ENCODE results near the gene UBE2Q1.

The UBE2Q1 gene

GRCh38 chr1:154579374-154579773 lies 20.9 kb upstream of the UBE2Q1 start:
- ChIA-PET POLR2A (no interaction called here), CTCF (no interaction called here)
- TF ChIP-seq BHLHE40 (IDR thresholded peaks at IDR 0.05; ENCODE audit: borderline replicate concordance) (no peak), SUZ12 (IDR thresholded peaks at IDR 0.05) (no peak), FOXA1 (IDR thresholded peaks at IDR 0.05) (no peak), LEF1 (IDR thresholded peaks at IDR 0.05; ENCODE audit: borderline replicate concordance) (no peak), ZNF384 (IDR thresholded peaks at IDR 0.05) (no peak), NFRKB (IDR thresholded peaks at IDR 0.05) (no peak), HDGF (IDR thresholded peaks at IDR 0.05; ENCODE audit: borderline replicate concordance) (no peak), PKNOX1 (IDR thresholded peaks at IDR 0.05) (no peak), CTBP1 (IDR thresholded peaks at IDR 0.05; ENCODE audit: borderline replicate concordance) (no peak), FOXM1 (IDR thresholded peaks at IDR 0.05; ENCODE audit: borderline replicate concordance) (no peak), SP1 (IDR thresholded peaks at IDR 0.05) (no peak), L3MBTL2 (conservative IDR thresholded peaks at IDR 0.05) (no peak), TARDBP (IDR thresholded peaks at IDR 0.05) (no peak), FOXK2 (IDR thresholded peaks at IDR 0.05) (no peak), ARNT (IDR thresholded peaks at IDR 0.05) (no peak), ELF4 (IDR thresholded peaks at IDR 0.05) (no peak)
- no peak for DNase-seq (ENCODE audit: extremely low spot score)

GRCh38 chr1:154578058-154578418 lies 19.6 kb upstream of the UBE2Q1 start:
- CTCF ChIA-PET, result no interaction called here
- POLR2A ChIA-PET, result no interaction called here
- TF ChIP-seq SUZ12 (IDR thresholded peaks at IDR 0.05) (no peak), BHLHE40 (IDR thresholded peaks at IDR 0.05; ENCODE audit: borderline replicate concordance) (no peak), HDGF (IDR thresholded peaks at IDR 0.05; ENCODE audit: borderline replicate concordance) (no peak), NFRKB (IDR thresholded peaks at IDR 0.05) (no peak), SP1 (IDR thresholded peaks at IDR 0.05) (no peak), FOXM1 (IDR thresholded peaks at IDR 0.05; ENCODE audit: borderline replicate concordance) (no peak), LEF1 (IDR thresholded peaks at IDR 0.05; ENCODE audit: borderline replicate concordance) (no peak), ARNT (IDR thresholded peaks at IDR 0.05) (no peak), ZNF384 (IDR thresholded peaks at IDR 0.05) (no peak), FOXA1 (IDR thresholded peaks at IDR 0.05) (no peak), ELF4 (IDR thresholded peaks at IDR 0.05) (no peak), TARDBP (IDR thresholded peaks at IDR 0.05) (no peak), FOXK2 (IDR thresholded peaks at IDR 0.05) (no peak), CTBP1 (IDR thresholded peaks at IDR 0.05; ENCODE audit: borderline replicate concordance) (no peak), PKNOX1 (IDR thresholded peaks at IDR 0.05) (no peak)
- DNase-seq (ENCODE audit: extremely low spot score), result no peak

GRCh38 chr1:154577346-154578057 lies 19.0 kb upstream of the UBE2Q1 start:
- TF ChIP-seq NFRKB (IDR thresholded peaks at IDR 0.05), result no peak
- no peak for TF ChIP-seq PKNOX1 (IDR thresholded peaks at IDR 0.05)
- TF ChIP-seq HDGF (IDR thresholded peaks at IDR 0.05; ENCODE audit: borderline replicate concordance), result no peak
- no peak for TF ChIP-seq TARDBP (IDR thresholded peaks at IDR 0.05)
- TF ChIP-seq ZNF384 (IDR thresholded peaks at IDR 0.05), result no peak
- no peak for TF ChIP-seq FOXK2 (IDR thresholded peaks at IDR 0.05)
- TF ChIP-seq CTBP1 (IDR thresholded peaks at IDR 0.05; ENCODE audit: borderline replicate concordance), result no peak
- CTCF ChIA-PET, result no interaction called here
- POLR2A ChIA-PET, result no interaction called here

GRCh38 chr1:154575951-154576566 lies 17.6 kb upstream of the UBE2Q1 start:
- ChIA-PET POLR2A (interaction anchor here (1.7 kb wide), 1 partner anchor 16 kb away, joined by 3 read pairs; no protein-coding TSS in a partner anchor), CTCF (no interaction called here)
- TF ChIP-seq HDGF (IDR thresholded peaks at IDR 0.05; ENCODE audit: borderline replicate concordance) (no peak), L3MBTL2 (conservative IDR thresholded peaks at IDR 0.05) (no peak), ZNF384 (IDR thresholded peaks at IDR 0.05) (no peak), BHLHE40 (IDR thresholded peaks at IDR 0.05; ENCODE audit: borderline replicate concordance) (no peak), SP1 (IDR thresholded peaks at IDR 0.05) (no peak), FOXA1 (IDR thresholded peaks at IDR 0.05) (no peak), PKNOX1 (IDR thresholded peaks at IDR 0.05) (no peak), FOXM1 (IDR thresholded peaks at IDR 0.05; ENCODE audit: borderline replicate concordance) (no peak), SUZ12 (IDR thresholded peaks at IDR 0.05) (no peak), NFRKB (IDR thresholded peaks at IDR 0.05) (no peak), ELF4 (IDR thresholded peaks at IDR 0.05) (no peak)

More at GRCh38 chr1:154577346-154578057, 19.0 kb upstream of the UBE2Q1 start:
- no peak for DNase-seq (ENCODE audit: extremely low spot score)

GRCh38 chr1:154575147-154575927 lies 16.9 kb upstream of the UBE2Q1 start:
- ChIA-PET CTCF (interaction anchor here (1.2 kb wide), 1 partner anchor 15 kb away, joined by 5 read pairs; no protein-coding TSS in a partner anchor), POLR2A (interaction anchor here (1.7 kb wide), 1 partner anchor 15 kb away, joined by 3 read pairs; no protein-coding TSS in a partner anchor)
- no peak for DNase-seq (ENCODE audit: extremely low spot score)
- TF ChIP-seq PKNOX1 (IDR thresholded peaks at IDR 0.05) (no peak), SP1 (IDR thresholded peaks at IDR 0.05) (no peak), BHLHE40 (IDR thresholded peaks at IDR 0.05; ENCODE audit: borderline replicate concordance) (no peak), NFRKB (IDR thresholded peaks at IDR 0.05) (no peak)

More at GRCh38 chr1:154575951-154576566, 17.6 kb upstream of the UBE2Q1 start:
- no peak for DNase-seq (ENCODE audit: extremely low spot score)

All from HEK293T (cell line).